ENCODE measurements around the gene ACACB.

ACACB gene
- total RNA-seq = 3.9 to 22.5 (median 11.6) reads per million in 18 experiments

GRCh38 chr12:109115758-109116610, at the start of gene ACACB:
ACACB (plus strand) TSS chr12:109116587; CDS start chr12:109139406, 22,819 bp downstream.
- DNase-seq = peak; percentile 83 to 89

DNA sequence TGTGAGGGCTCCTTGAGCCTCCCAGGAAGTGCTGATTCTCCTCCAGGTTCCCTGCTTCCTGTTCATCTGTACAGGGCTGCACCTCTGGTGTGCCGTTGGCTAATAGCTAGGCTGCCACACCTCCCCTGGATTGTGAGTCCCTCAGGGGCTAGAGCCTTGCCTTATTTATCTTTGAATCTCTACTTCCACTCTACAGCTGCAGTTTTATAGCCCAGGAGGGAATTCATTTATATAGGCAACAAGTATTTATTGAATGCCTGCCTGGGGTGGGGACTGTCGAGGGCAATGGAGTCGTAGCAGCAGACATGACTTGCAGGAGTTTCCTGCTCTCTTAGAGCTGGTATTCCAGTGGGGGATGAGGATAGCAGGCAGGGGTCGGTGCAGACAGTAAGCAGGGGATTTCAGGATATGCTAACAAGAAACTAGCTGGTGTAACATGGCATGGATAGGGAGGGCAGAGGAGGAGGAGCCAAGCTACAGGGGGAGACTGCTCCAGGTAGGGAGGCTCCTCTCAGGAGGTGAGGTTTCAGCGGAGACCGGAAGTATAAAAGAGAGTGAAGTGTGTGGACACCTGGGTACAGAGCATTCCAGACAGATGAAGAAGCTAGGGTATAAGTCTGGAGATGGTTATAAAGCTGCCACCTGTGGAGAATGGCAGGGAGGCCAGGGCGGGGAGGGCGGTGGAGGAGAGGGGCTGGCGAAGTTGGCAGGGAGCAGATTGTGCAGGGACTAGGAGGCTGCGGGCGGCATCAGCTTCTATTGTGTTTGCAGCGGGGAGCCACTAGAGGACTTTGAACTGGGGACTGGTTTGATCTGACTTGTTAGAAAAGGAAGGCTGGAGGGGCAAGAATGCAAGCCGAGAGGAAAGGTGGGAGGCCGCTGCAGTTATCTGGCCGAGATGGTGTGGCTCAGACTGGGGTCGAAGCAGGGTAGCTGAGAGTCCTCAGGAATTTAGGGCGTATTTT, 46.8 kb upstream of the ACACB start:
- DNase-seq = no peak

- DNase-seq = no peak
Observed at GRCh38 chr12:109074866-109075265, 41.5 kb upstream of the ACACB start.

GRCh38 chr12:109082751-109083150, 33.6 kb upstream of the ACACB start:
- no peak for DNase-seq

DNA sequence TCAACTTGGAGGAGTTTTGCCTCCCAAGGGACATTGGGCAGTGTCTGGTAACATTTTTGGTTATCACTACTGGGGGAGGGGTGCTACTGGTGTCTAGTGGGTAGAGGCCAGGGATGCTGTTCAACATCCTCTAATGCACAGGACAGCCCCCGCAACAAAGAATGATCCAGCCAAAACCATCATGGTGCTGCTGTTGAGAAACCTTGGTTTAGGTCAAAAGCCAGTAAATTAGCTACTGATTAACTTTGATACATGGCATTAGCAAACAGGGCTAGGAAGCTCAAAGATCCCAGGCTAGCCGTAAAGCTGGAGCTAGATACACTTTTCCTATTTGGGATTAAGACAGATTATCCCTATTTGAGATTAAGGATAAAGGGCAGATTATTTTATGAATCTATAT, 32.0 kb upstream of the ACACB start:
- no peak for DNase-seq

DNA sequence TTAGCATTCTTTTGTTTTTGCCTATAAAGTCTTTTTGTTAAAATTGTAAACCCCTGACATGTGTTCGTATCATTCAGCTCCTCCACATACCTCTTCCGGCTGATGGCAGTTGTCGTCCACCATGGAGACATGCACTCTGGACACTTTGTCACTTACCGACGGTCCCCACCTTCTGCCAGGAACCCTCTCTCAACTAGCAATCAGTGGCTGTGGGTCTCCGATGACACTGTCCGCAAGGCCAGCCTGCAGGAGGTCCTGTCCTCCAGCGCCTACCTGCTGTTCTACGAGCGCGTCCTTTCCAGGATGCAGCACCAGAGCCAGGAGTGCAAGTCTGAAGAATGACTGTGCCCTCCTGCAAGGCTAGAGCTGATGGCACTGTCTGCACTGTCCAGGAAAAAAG, 30.8 kb upstream of the ACACB start:
- DNase-seq = no peak

DNA sequence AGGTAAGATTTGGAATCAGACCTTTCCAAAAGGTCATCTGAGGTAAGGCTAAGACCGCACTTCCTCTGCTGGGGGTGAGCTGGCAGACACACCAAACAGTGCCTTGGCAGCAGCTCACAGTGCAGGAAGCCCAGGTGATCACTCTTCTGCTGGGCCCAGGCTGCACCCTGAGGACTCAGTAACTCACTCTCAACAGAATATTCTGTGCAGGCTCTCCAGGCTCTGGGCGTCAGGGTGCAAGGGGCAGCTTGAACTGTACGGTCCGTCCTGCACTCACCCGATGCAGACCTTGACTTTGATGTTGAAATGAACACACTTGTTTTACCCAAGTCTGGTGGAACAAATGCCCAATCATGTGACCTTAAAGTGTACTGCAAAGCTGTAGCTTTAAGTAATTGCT, 29.1 kb upstream of the ACACB start:
- DNase-seq = no peak

DNA sequence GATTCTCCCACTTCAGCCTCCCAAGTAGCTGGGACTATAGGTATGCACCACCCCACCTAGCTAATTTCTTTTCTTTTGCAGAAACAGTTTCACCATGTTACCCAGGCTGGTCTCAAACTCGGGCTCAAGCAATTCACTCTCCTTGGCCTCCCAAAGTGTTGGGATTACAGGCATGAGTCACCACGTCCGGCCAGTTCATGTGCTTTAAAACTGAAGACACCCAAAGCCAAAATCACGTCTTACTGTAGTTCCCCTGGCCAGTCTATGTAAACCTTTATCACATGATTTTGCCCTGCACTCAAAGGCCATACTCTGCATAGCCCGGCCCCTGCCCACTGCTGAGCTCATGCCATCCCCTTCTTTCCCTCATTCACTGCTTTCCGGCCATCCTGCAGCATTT, 27.6 kb upstream of the ACACB start:
- DNase-seq = no peak

DNA sequence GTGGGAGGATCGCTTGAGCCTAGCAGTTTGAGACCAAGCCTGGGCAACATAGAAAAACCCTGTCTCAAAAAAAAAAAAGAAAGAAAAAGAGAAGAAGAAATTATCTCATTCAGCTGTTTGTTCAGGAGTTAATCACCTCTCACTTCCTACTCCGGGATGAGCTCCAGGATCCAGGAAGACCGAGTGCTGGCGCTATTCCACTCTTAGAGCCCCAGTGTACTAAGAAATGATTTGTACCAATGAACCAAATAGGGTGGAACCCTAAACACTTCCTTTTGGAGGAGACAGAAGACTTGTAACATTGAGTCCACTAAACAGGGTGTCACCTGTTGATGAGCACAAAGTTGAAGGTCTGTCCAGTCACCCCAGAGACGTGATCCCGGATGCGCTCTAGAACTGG, 26.7 kb upstream of the ACACB start:
- DNase-seq = no peak

DNA sequence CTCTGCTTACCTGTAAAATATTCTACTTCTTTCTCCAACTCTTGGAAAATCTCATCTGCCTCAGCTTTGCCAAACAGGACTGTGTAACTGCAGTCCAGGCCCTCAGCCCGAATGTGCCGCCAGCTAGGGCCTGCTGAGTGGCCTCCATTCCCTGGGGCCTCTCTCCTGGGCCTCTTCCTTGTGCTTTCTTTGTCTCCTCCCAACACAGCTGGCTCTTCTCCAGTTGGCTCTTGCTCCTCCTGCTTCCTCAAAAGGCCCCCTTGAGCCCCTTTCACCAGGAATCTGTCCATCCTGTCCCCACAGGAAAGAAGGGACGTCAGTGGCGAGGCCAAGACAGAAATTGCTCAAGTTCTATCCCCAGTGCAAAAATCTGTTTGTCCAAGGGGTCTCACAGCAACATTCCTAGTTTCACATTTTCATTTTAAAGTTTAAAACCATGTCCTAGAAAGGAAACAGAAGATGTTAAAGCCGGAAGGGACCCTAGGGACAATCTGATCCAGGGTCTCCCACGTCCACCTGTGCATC, 23.8 kb upstream of the ACACB start:
- no peak for DNase-seq

DNA sequence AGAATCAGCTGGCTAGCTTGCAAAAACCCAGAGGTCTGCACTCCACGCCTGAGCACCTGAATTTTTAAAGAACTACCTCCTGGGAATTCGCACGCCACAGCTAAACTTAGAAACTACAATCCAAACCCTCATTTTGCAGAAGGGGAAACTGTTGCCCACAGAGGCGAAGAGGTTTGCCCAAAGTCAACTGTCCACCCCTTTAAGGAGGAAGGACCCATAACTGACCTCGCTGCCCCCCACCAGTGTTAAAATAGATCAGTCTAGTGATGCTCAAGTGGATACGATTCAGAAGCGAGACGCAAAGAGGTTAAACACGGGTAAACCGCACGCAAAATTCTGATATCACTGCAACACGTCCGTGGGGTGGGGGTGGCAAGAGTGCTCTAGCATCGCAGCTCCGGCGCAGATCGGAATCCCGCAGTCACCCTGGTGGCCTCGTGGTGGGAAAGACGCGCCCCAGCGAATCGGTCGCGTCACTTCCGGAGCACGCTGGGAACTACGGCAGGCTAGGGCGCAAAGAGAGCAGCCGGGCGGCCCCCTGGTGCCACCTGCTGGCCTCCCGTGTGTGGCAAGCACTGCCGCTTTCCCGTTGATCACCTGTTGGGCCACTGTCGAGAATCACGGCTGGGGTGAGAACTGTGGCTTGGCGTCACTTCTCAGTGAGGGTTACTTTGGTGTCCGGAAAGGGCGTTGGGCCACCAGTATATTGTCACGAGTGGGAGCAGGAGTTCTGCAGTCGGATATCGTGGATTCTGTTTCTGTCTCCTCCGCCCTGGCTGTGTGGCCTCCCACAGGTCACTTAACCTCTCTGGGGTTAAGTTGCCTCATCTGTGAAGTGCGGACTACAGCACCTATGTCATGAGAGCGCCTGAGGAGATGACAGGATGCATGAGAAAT, 23.1 kb upstream of the ACACB start, which contains the start of gene ALKBH2:
Gene ALKBH2, minus strand, starts transcription at position 451 of the 897 bp plus-strand sequence. CDS start 686 bp downstream, outside the sequence.
- DNase-seq = peak; percentile 93 to 94

DNA sequence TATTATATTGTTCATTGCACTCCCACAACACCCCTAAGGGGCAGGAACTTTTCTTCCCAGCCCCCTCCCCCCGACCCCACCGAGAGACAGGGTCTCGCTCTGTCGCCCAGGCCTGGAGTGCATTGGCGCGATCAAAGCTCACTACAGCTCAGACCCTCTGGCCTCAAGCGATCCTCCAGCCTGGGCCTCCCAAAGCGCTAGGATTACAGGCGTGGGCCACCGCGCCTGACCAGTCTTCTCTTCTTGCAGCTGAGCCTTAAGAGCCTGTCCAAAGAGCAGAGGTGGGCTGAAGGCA, 19.3 kb upstream of the ACACB start:
- no peak for DNase-seq

DNA sequence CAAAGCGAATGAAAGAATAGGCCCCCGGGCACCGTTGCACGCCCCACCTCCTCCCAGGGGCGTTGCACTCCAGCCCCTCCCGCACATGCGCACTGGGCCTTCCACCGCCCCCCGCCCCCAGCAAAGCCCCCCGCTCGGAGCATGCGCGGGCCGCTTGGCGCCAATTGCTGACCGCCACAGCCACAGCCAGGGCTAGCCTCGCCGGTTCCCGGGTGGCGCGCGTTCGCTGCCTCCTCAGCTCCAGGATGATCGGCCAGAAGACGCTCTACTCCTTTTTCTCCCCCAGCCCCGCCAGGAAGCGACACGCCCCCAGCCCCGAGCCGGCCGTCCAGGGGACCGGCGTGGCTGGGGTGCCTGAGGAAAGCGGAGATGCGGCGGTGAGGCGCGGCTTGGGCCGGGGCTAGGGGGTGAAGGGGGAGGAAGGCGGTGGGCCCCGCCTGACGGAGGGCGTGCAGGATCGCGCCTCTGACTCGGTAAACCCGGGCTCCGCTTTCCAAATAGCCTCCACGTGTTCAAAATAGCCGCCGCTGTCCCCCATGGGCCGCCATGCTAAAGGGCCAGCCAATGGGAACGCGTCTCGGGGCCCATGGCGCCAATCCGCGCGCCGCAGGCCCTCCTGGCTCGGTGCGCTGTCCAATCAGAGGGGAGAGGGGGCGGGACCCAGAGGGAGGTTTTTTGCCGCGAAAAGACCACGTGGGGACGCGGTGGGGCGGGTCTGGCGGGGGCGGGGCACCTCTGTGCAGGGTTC, 18.8 kb upstream of the ACACB start, which contains the start of gene UNG:
Gene UNG, plus strand, starts transcription at position 163 of the 748 bp plus-strand sequence. Its CDS starts 83 bp downstream, at position 246.
- DNase-seq = peak; percentile 97

GRCh38 chr12:109098183-109098604, 18.2 kb upstream of the ACACB start:
- peak; percentile 27 to 55 for DNase-seq

GRCh38 chr12:109098651-109099050, 17.7 kb upstream of the ACACB start:
- DNase-seq = no peak

DNA sequence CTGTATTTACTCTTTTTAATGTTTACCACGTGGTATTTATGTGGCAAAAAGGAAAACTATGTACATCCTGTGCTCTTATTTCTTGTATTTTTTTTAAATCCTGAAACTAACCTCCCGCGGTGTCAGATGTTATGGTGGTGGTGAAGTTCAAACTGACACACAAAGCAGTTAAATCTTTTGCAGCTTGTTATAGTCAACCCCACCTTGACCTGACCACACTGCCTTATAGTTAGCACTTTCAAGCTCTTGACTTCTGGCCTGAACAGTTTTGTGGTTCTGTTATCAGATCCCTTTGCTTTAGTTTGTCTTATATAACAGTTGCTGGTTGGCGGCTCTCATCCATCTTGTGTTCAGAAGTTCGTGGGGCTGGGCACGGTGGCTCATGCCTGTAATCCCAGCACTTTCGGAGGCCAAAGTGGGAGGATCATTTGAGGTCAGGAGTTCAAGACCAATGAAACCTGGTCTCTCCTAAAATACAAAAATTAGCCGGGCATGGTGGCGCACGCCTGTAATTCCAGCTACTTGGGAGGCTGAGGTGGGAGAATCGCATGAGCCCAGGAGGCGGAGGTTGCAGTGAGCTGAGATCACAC, 16.9 kb upstream of the ACACB start:
- no peak for DNase-seq

GRCh38 chr12:109100741-109101140, 15.6 kb upstream of the ACACB start:
- DNase-seq = peak; percentile 28 to 70

DNA sequence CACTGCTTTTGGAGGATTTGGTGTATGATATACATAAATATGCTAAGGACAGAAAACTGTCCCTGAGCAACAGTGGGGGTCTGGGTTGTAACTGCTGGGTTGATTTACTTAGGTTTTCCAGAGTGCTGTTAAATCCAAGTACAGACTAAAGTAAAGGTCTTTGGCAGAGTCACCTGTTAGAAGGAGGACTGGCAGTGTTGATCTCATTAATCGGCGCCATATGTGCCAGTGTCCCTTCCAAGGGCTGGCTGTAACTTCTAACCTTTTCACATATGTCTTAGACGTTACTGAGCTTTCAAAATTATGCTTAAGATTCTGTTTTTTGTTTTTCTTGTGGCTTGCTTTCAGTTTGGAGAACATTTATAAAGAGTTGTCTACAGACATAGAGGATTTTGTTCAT, 13.9 kb upstream of the ACACB start:
- no peak for DNase-seq

DNA sequence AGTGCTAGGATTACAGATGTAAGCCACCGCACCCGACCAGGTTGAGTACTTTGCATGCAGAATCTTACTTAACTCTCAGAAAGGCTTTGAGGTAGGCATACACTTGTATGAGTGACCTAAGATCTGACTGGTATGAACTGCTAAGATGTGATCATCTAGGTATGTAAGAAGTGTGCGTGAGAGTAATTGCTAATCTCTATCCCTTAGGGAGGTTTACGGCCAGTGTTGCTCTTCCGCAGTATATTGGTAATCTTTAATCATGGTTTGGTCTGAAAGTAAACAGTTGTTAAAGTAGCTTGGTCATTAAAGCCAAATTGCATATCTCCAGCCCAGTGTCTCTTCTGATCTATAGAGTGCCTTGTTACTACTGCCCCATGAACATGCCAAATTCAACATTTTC, 11.2 kb upstream of the ACACB start:
- DNase-seq = no peak

DNA sequence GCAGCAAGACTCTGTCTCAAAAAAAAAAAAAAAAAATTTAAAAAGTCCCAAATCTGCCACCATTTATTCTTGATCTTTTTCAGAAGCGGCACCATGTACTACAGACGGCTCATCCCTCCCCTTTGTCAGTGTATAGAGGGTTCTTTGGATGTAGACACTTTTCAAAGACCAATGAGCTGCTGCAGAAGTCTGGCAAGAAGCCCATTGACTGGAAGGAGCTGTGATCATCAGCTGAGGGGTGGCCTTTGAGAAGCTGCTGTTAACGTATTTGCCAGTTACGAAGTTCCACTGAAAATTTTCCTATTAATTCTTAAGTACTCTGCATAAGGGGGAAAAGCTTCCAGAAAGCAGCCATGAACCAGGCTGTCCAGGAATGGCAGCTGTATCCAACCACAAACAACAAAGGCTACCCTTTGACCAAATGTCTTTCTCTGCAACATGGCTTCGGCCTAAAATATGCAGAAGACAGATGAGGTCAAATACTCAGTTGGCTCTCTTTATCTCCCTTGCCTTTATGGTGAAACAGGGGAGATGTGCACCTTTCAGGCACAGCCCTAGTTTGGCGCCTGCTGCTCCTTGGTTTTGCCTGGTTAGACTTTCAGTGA, 6.5 kb upstream of the ACACB start:
- no peak for DNase-seq

Data from inflammatory macrophage (primary cell).